LNCAP (cell line): Measurements from ENCODE around the gene SCAMP3.

Experiments
- CTCF ChIP-seq: fragments of 450-650 bp; IDR thresholded peaks from 2 replicates; pipeline ENCODE4 v1.5.1; 2017; ENCODE audit warnings: mild to moderate bottlenecking

The SCAMP3 gene

GRCh38 chr1:155282488-155283091, 20.4 kb upstream of the SCAMP3 start:
- no peak for TF ChIP-seq CTCF

- no peak for TF ChIP-seq CTCF
Observed at GRCh38 chr1:155279268-155279667, 17.1 kb upstream of the SCAMP3 start.

DNA sequence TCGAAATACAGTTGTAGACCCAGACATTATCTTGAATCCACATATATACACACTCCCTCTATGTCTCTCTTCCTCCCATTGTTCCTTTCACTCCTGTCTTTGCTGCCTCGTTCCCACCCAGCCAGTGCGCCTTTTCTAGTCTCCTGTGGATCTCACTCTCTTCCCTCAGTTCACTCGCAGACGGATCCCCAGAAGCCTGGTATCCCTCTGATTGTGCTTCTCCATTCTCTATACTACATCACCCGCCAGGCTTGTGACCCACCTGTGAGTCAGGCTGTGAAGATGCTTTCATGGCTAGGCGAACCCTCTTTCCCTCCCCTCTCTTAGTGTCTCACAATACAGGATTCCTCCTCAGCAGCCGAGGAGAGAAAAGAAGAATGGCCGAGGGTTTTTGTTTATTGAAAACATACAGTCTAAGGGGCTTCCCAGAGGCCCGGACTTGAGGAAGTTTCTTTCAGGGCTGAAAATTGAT, 16.6 kb upstream of the SCAMP3 start:
- TF ChIP-seq CTCF, result no peak

- peak; percentile 40; the same call in 1 of the 2 replicates for TF ChIP-seq CTCF
Observed at GRCh38 chr1:155277902-155278688, 15.9 kb upstream of the SCAMP3 start.

DNA sequence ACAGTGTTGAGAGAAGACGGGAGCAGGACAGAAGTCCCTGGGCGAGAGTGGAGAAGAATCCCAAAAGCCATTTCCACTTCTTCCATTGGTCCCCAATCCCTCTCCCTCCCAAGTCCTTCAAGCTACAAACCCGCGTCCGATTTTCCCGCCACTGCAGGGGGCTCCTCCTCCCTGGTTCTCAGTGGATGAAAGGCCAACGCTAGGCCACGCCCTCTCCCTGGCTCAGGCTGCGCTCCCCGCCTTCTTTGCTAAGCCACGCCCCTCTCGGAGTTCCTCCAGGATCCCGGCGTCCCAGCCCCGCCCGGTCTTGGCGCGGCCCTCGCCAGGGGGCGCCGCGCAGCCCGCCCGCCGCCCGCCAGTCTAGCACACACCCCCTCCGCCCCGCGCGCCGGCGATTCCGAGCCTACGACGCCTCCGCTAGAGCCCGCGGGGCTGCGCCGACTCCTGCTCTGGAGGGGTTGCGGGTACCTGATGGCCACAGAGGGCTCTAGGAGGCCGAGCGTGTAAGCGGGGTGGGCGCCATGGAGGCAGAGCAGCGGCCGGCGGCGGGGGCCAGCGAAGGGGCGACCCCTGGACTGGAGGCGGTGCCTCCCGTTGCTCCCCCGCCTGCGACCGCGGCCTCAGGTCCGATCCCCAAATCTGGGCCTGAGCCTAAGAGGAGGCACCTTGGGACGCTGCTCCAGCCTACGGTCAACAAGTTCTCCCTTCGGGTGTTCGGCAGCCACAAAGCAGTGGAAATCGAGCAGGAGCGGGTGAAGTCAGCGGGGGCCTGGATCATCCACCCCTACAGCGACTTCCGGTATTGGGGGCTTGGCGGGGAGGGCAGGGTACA, 15.1 kb upstream of the SCAMP3 start, which contains the start of gene HCN3:
TSS of gene HCN3 (plus strand) at position 394 of the 832 bp plus-strand sequence. CDS start at position 522, 128 bp downstream.
- peak; percentile 86 for TF ChIP-seq CTCF

DNA sequence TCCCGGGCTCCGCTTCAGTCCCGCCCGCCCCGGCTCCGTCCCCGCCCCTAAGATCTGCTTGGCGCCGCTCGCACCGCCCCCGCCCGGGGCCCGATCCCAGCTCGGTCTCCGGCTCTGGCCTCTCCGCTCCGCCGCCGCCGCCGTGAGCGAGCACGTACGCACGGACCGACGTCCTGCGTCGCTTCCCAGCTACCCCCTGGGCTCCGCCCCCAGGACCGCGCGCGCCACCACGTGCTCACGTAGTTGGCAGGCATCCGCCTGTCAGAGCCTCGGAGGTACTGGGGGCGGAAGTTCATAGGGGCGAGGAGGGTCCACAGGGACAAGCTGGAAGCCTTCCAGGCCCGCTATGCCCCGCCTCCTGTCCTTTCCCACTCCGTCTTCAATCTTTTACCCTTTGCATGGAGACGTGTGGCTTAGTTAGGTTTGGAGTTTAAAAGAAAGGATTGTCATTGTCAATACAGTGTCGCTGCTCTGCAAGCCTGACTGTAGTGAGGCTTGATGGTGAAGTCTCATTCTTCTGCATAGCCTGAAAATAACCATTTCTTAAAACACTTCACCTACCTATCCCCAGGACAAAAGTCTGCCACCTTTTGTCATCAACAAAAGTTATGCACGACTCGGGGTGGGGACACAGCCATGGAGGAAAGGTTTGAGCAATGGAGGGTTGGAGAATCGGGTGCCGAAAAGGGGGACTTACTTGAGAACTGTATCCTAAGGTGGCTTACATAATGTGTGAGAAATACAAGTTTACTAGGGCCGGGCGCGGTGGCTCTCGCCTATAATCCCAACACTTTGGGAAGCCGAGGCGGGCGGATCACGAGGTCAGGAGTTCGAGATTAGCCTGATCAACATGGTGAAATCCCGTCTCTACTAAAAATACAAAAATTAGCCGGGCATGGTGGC, 11.4 kb upstream of the SCAMP3 start, which contains the start of gene CLK2:
TSS of gene CLK2 (minus strand) at position 162 of the 903 bp plus-strand sequence. CDS start 2,527 bp downstream, outside the sequence.
- no peak for TF ChIP-seq CTCF
